AG10803 (cell line): ENCODE measurements around the gene ITM2C.

Source experiments
- DNase-seq: peaks from one replicate; pipeline ENCODE4 v3.0.0; 2010; ENCODE audit warnings: low read depth
- H3K4me3 ChIP-seq: 2 replicates; pipeline ENCODE4 v1.5.1; 2011; ENCODE audit warnings: mild to moderate bottlenecking, low read length, control low read depth
- TF ChIP-seq, protein P1 (sequence below): conservative IDR thresholded peaks from 2 replicates; pipeline ENCODE4 v1.5.1; 2011; ENCODE audit warnings: mild to moderate bottlenecking, low read length, control low read depth, inconsistent platforms

Gene ITM2C

DNA sequence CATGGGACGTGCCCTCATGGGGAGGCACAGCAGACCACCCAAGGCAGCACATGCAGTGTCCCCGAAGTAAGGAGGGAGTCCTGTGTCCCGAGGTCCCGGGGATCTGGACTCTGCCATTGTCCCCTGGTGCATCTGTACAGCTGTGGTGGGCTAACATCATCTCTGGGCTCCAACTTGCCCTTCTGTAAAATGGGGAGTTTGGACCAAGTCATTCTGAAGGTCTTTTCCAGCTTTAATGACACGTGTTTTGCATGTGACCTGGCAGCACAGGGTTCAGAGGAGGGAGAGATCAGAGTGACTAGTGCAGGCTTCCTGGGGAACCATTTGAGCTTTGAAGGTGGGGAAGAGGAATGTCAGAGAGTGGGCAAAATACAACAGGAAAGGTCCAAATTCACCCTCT, 21.5 kb downstream of the ITM2C start:
- H3K4me3 ChIP-seq = no peak overlapping the region
- TF ChIP-seq, protein P1, sequence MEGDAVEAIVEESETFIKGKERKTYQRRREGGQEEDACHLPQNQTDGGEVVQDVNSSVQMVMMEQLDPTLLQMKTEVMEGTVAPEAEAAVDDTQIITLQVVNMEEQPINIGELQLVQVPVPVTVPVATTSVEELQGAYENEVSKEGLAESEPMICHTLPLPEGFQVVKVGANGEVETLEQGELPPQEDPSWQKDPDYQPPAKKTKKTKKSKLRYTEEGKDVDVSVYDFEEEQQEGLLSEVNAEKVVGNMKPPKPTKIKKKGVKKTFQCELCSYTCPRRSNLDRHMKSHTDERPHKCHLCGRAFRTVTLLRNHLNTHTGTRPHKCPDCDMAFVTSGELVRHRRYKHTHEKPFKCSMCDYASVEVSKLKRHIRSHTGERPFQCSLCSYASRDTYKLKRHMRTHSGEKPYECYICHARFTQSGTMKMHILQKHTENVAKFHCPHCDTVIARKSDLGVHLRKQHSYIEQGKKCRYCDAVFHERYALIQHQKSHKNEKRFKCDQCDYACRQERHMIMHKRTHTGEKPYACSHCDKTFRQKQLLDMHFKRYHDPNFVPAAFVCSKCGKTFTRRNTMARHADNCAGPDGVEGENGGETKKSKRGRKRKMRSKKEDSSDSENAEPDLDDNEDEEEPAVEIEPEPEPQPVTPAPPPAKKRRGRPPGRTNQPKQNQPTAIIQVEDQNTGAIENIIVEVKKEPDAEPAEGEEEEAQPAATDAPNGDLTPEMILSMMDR = no peak
- DNase-seq = no peak

DNA sequence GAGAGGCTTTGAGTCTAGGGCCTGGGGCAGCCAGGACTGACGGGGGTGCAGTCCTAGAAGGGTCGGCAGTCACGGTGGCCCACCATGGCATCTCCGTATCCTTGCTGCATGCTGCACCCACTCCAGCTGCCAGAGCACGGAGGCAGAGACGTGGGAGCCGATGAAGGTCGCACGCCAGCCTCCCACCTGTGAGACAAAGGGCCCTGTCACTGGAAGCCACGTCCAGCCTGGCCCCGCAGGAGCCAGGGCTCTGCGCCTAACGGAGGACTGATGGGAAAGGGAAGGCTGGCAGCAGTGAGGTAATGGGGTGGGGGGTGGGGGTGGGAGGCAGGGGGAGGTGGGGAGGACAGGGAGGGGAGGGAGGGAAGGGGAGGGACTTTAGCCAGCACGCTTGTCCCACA, 21.9 kb downstream of the ITM2C start:
- TF ChIP-seq, protein P1 = no peak
- no peak overlapping the region for H3K4me3 ChIP-seq
- DNase-seq = no peak

DNA sequence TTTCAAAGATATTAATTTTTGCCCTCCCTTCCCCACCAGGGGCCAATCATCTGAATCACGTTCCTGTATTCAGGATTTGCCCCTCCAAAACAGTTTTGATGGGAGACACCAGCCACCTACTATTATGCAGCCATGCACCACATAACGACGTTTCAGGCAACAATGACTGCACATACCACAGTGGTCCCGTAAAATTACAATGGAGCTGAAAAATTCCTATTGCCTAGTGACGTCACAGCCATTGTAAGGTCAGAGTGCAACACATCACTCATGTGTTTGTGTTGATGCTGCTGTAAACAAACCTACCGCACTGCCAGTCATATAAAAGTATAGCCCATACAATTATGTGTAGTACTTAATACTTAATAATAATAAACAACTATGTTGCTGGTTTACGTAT, 22.6 kb downstream of the ITM2C start:
- TF ChIP-seq, protein P1 = no peak
- no peak overlapping the region for H3K4me3 ChIP-seq
- no peak for DNase-seq

DNA sequence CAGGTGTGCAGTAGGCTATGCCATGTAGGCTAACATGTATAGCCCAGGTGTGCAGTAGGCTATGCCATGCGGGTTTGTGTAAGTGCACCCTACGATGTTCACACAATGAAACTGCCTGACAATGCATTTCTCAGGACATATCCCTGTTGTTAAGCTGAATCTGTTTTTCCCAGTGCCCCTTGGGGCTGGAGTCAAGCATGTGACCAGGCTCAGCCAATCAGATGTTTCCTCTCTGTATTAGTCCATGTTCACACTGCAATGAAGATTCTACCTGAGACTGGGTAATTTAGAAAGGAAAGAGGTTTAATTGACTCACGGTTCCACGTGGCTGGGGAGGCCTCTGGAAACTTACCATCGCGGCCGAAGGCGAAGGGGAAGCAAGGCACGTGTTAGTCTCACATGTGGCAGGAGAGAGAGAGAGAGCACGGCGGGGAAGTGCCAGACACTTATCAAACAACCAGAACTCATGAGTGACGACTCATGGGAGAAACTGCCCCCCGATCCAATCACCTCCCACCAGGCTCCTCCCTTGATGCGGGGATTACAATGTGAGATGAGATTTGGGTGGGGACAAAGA, 24.2 kb downstream of the ITM2C start:
- no peak overlapping the region for H3K4me3 ChIP-seq
- TF ChIP-seq, protein P1 = no peak
- DNase-seq = no peak

- TF ChIP-seq, protein P1 = no peak
- no peak for DNase-seq
- no peak overlapping the region for H3K4me3 ChIP-seq
Observed at GRCh38 chr2:230889911-230890601, 25.3 kb downstream of the ITM2C start.

DNA sequence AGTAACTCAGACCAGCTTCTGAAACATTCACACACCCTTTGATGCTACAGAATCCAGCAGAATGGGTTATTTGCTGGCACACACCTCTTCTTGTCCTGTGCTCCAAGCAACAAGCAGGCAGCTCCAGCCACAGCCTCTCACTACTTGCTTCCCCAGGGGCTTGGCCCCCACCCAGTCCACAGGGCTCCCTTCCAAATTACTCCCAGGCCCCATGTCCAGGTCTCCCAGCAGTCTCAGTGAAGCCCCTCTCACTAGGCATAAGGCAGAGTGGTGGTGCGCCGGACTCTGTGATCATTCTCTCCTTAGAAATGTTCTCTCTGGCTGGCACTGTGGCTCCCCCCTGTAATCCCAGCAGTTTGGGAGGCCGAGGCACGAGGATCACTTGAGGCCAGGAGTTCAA, 25.9 kb downstream of the ITM2C start:
- TF ChIP-seq, protein P1 = no peak
- DNase-seq = no peak
- H3K4me3 ChIP-seq = no peak overlapping the region

GRCh38 chr2:230891064-230891463, 26.3 kb downstream of the ITM2C start:
- TF ChIP-seq, protein P1 = no peak
- DNase-seq = no peak
- no peak overlapping the region for H3K4me3 ChIP-seq
